Activated CD4-positive, CD25-positive, alpha-beta regulatory T cell treated with anti-CD3 and anti-CD28 coated beads, Interleukin-2, amount 50 U/mL, for 24 hours (primary cell): ENCODE data around the gene WDR31.
A peak's percentile ranks its signal among the peaks of the same experiment; 100 is the strongest.

Experiments used
- ATAC-seq, 2 donors: fragments of 150-1000 bp; cut with Tn5 transposase; one replicate each; pipeline ENCODE4 v1.10.0; 2021; ENCODE audit warnings: mild to moderate bottlenecking in 1 of 2, moderate library complexity in 1 of 2

The WDR31 gene

GRCh38 chr9:113290052-113290607 is 49.9 kb downstream of the WDR31 start:
- no peak for ATAC-seq

GRCh38 chr9:113289091-113289490 is 51.0 kb downstream of the WDR31 start:
- ATAC-seq, result no peak

GRCh38 chr9:113281356-113281755 is 58.7 kb downstream of the WDR31 start:
- no peak for ATAC-seq

GRCh38 chr9:113278840-113279239 is 61.2 kb downstream of the WDR31 start:
- ATAC-seq, result no peak

GRCh38 chr9:113275157-113276131 is 64.6 kb downstream of the WDR31 start, which contains the start of the genes CDC26 and PRPF4:
Gene CDC26, minus strand, starts transcription at chr9:113275572. Its CDS starts 3,065 bp downstream, at chr9:113272507.
Gene PRPF4, plus strand, starts transcription at chr9:113275658. Its CDS starts 86 bp downstream, at chr9:113275744.
- ATAC-seq, result peak; percentile 96

- peak in 1 of 2 donors; percentile 4 for ATAC-seq
Measured at GRCh38 chr9:113274474-113275156, 65.5 kb downstream of the WDR31 start.

- ATAC-seq, result no peak
Measured at GRCh38 chr9:113269871-113270270, 70.2 kb downstream of the WDR31 start.

- ATAC-seq, result peak; percentile 48 to 66
Measured at GRCh38 chr9:113269355-113269754, 70.7 kb downstream of the WDR31 start.

GRCh38 chr9:113267911-113268566 is 72.0 kb downstream of the WDR31 start:
- ATAC-seq, result no peak

GRCh38 chr9:113266174-113266573 is 73.9 kb downstream of the WDR31 start:
- ATAC-seq, result no peak
